Kidney epithelial cell (primary cell): ENCODE measurements around the gene DNAAF3. TPM values are rescaled to one million over a fixed set of nuclear protein-coding genes. Genes with fewer than 3 reads are reported as not detected.

Source experiments
- DNase-seq: peaks from one replicate; pipeline ENCODE4 v3.0.0-alpha.2; 2010; ENCODE audit warnings: low read depth
- H3K27me3 ChIP-seq: 2 replicates; pipeline ENCODE4 v1.6.0; 2011; ENCODE audit warnings: low read length; ENCODE audit not compliant: control insufficient read depth, insufficient read depth
- H3K36me3 ChIP-seq: 2 replicates; pipeline ENCODE4 v1.5.1; 2011; ENCODE audit warnings: low read length; ENCODE audit not compliant: control insufficient read depth, insufficient read depth
- H3K4me3 ChIP-seq: 2 replicates; pipeline ENCODE4 v1.5.1; 2011; ENCODE audit warnings: low read depth, mild to moderate bottlenecking, control low read depth, low read length
- total RNA-seq: library from RNA; depleted of rRNA; stranded (reverse); fragments of >200 nt; gene quantifications from 2 replicates; pipeline ENCODE4 v1.2.3, GENCODE V29; 2015
- TF ChIP-seq, protein P1 (sequence below): IDR thresholded peaks from 2 replicates; pipeline ENCODE4 v1.5.1; 2011; ENCODE audit warnings: mild to moderate bottlenecking, moderate library complexity, low read length, control low read depth, inconsistent platforms; ENCODE audit not compliant: insufficient read depth, poor library complexity, severe bottlenecking

DNAAF3 gene
- total RNA-seq, 1 donor from 2014 or later = 1.3 TPM

DNA sequence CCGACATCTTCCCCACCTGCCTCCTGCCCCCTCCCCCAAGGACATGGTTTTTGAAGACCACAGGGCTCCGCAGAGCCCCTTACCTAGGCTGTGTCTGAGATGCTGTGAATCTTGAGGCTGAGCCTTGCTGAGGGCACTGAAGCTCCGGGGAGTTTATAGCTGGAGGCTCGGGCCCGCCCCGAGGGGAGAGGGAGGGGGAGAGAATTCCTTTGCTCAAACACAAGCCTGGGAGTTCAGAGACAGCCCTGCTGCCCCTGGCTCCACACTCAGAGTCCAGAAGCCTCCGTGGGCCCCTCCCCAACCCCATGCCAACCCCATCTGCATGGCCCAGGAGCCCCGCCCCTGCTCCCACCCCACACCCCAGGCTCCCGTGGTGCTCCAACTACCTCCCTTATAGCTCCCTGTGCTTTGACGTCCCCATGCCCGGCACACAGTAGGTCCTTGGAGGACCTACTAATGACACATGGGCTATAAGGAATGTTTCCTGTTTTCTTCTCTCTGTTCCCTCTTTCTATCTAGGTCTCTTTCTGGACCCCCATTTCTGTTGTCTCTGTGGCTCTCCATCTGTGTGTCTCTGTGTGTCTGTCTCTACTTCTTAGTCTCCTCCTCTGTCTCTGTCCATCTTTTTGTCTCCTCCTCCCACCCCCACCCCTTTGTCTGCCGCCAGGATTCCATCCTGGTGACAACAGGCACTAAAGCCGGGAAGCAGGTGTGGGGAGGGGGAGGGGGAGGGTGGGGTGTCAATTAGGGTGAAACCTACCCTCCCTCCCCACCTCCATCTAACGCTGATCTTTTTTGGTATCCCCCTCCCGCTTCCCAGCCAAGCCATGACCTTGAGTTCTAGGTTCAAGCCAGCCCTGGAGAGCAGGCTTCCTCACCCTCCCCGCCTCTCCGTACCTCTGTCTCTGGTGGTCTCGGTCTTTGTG lies 17.1 kb downstream of the DNAAF3 start, which contains the start of gene TNNT1:
TSS of gene TNNT1 (minus strand) at position 129 of the 926 bp plus-strand sequence. CDS start 2,049 bp downstream, outside the sequence.
- peaks cover 43% of the 10 kb centered on the region for H3K27me3 ChIP-seq
- H3K4me3 ChIP-seq = no peak within 1 kb of the TSS
- TF ChIP-seq, protein P1, sequence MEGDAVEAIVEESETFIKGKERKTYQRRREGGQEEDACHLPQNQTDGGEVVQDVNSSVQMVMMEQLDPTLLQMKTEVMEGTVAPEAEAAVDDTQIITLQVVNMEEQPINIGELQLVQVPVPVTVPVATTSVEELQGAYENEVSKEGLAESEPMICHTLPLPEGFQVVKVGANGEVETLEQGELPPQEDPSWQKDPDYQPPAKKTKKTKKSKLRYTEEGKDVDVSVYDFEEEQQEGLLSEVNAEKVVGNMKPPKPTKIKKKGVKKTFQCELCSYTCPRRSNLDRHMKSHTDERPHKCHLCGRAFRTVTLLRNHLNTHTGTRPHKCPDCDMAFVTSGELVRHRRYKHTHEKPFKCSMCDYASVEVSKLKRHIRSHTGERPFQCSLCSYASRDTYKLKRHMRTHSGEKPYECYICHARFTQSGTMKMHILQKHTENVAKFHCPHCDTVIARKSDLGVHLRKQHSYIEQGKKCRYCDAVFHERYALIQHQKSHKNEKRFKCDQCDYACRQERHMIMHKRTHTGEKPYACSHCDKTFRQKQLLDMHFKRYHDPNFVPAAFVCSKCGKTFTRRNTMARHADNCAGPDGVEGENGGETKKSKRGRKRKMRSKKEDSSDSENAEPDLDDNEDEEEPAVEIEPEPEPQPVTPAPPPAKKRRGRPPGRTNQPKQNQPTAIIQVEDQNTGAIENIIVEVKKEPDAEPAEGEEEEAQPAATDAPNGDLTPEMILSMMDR = no peak
- no peaks in the 10 kb centered on the region for H3K36me3 ChIP-seq
- DNase-seq = no peak

DNA sequence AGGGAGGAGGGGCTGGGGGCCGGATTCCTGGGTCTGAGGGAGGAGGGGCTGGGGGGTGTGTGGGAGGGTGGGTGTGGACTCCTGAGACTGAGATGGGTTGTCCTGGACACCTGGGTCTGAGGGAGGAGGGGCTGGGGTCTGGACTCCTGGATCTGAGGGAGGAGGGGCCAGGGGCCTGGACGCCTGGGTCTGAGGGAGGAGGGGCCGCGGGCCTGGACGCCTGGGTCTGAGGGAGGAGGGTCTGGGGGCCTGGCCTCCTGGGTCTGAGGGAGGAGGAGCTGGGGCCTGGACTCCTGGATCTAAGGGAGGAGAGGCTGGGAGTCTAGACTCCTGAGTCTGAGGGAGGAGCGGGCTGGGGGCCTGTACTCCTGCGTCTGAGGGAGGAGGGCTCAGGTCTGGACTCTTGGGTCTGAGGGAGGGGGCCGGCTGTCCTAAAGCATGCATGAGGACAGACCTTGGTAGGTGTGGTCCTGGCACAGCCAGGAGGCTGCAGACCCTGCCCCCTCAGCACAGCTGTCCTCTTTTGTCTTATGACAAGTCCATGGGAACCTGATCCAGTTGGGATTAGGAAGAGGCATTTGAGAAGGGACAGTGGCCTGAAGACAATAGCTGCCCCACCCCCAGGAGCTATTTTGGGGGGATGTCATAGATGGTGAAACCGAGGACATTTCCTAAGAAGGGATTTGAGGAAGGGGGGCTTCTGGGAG lies 18.7 kb downstream of the DNAAF3 start:
- no peak overlapping the region for H3K4me3 ChIP-seq
- DNase-seq = no peak
- TF ChIP-seq, protein P1 = no peak
- H3K36me3 ChIP-seq = no peaks in the 10 kb centered on the region
- peaks cover 51% of the 10 kb centered on the region for H3K27me3 ChIP-seq

DNA sequence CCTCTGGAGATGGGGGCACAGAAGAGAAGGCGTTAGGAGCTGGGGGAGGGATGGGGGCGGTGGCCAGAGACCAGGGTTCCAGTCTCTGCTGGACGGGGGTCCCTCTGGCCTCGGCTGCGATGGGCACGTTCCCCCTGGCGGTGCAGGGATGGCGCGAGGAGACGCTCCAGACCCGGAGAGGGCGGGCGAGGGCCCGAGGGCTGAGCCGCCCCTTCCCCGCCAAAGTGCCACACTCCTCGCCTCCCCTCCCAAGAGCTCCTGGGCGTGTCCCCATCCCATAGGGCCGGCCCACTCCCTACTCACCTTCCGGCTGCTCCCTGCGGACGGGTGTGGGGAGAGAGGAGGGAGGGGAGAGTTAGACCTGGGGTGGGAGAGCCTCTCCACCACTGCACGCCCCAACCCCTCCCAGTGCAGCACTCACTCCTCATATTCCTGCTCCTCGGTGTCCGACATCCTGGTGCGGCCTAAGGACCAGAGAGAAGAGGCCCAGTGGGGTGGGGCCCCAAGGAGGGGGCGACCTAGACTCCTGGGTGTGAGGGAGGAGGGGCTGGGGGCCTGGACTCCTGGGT lies 19.6 kb downstream of the DNAAF3 start:
- Histone ChIP-seq H3K36me3 (no peaks in the 10 kb centered on the region), H3K4me3 (peak overlapping the region; percentile 19), H3K27me3 (peaks cover 53% of the 10 kb centered on the region)
- no peak for DNase-seq
- TF ChIP-seq, protein P1 = no peak

- Histone ChIP-seq H3K36me3 (no peaks in the 10 kb centered on the region), H3K27me3 (peaks cover 56% of the 10 kb centered on the region), H3K4me3 (peak overlapping the region; percentile 22)
- no peak for DNase-seq
- TF ChIP-seq, protein P1 = peak; percentile 81
Measured at GRCh38 chr19:55146078-55146704, 20.2 kb downstream of the DNAAF3 start.

- no peak for DNase-seq
- Histone ChIP-seq H3K4me3 (no peak overlapping the region), H3K27me3 (peaks cover 56% of the 10 kb centered on the region), H3K36me3 (no peaks in the 10 kb centered on the region)
- TF ChIP-seq, protein P1 = no peak
Measured at GRCh38 chr19:55145232-55145631, 21.2 kb downstream of the DNAAF3 start.
